Skeletal muscle tissue (tissue), 4 donors: ENCODE measurements around the gene SIPA1. TPM values are rescaled to one million over a fixed set of nuclear protein-coding genes. Genes with fewer than 3 reads are reported as not detected.
"Not testable (repeated sequence)": the region's sequence is repeated elsewhere in the genome, so short reads cannot be mapped to it uniquely, and the experiment has no call there.

Source experiments
- H3K27ac ChIP-seq: one replicate; pipeline ENCODE4 v1.7.0; 2013; ENCODE audit warnings: mild to moderate bottlenecking, low read depth, low read length, inconsistent platforms
- H3K27me3 ChIP-seq, 3 donors: one replicate each; pipeline ENCODE4 v1.7.0; 2013; ENCODE audit warnings: low read length in 3 of 3; ENCODE audit not compliant: control insufficient read depth in 3 of 3, insufficient read depth in 3 of 3
- H3K36me3 ChIP-seq, 3 donors: one replicate each; pipeline ENCODE4 v1.7.0; 2013; ENCODE audit warnings: low read length in 3 of 3; ENCODE audit not compliant: control insufficient read depth in 3 of 3, insufficient read depth in 3 of 3
- H3K4me1 ChIP-seq, 3 donors: one replicate each; pipeline ENCODE4 v1.7.0; 2013; ENCODE audit warnings: low read length in 3 of 3, mild to moderate bottlenecking in 3 of 3; ENCODE audit not compliant: control insufficient read depth in 3 of 3, insufficient read depth in 3 of 3
- H3K4me3 ChIP-seq, 3 donors: one replicate each; pipeline ENCODE4 v1.7.0; 2013; ENCODE audit warnings: low read length in 3 of 3
- H3K9ac ChIP-seq, 3 donors: one replicate each; pipeline ENCODE4 v1.7.0; 2013; ENCODE audit warnings: low read length in 3 of 3, mild to moderate bottlenecking in 3 of 3, moderate library complexity in 2 of 3, low read depth in 1 of 3
- H3K9me3 ChIP-seq, 3 donors: one replicate each; pipeline ENCODE4 v1.7.0; 2013; ENCODE audit warnings: low read length in 3 of 3; ENCODE audit not compliant: control insufficient read depth in 3 of 3
- total RNA-seq: library from RNA; depleted of rRNA; stranded (reverse); fragments of >200 nt; gene quantifications from one replicate; pipeline ENCODE4 v1.2.3, GENCODE V29; 2014
- donor health status: Osteomylitis.

Gene SIPA1
- total RNA-seq, 1 donor from 2014 or later = 15.7 TPM

GRCh38 chr11:65683480-65683879 lies 45.6 kb downstream of the SIPA1 start:
- not testable (repeated sequence) for H3K9ac ChIP-seq, H3K36me3 ChIP-seq, H3K27ac ChIP-seq, H3K4me1 ChIP-seq, H3K9me3 ChIP-seq, H3K4me3 ChIP-seq, H3K27me3 ChIP-seq

- no peaks in the 10 kb centered on the region for H3K27me3 ChIP-seq
- H3K36me3 ChIP-seq = no peaks in the 10 kb centered on the region
- H3K4me1 ChIP-seq = no peaks in the 10 kb centered on the region
- H3K9ac ChIP-seq = no peak overlapping the region
- no peak overlapping the region for H3K4me3 ChIP-seq
- H3K27ac ChIP-seq = no peak overlapping the region
- H3K9me3 ChIP-seq = no peaks in the 10 kb centered on the region
These were observed 48.1 kb downstream of the SIPA1 start for GRCh38 chr11:65685981-65686380.

GRCh38 chr11:65691847-65692246 lies 53.9 kb downstream of the SIPA1 start:
- H3K9me3 ChIP-seq, H3K27ac ChIP-seq, H3K9ac ChIP-seq, H3K36me3 ChIP-seq, H3K27me3 ChIP-seq, H3K4me1 ChIP-seq, H3K4me3 ChIP-seq: not testable (repeated sequence)

- Histone ChIP-seq H3K9ac (no peak overlapping the region), H3K9me3 (no peaks in the 10 kb centered on the region), H3K27me3 (no peaks in the 10 kb centered on the region)
These were observed 54.5 kb downstream of the SIPA1 start for GRCh38 chr11:65692367-65692766.

GRCh38 chr11:65695459-65696241 lies 57.7 kb downstream of the SIPA1 start:
- Histone ChIP-seq H3K27me3 (peaks cover 0 to 4% (median 0%) of the 10 kb centered on the region in 3 donors), H3K9ac (no peak overlapping the region), H3K27ac (no peak overlapping the region), H3K36me3 (no peaks in the 10 kb centered on the region), H3K9me3 (no peaks in the 10 kb centered on the region), H3K4me1 (peaks cover 0 to 7% (median 5%) of the 10 kb centered on the region in 3 donors), H3K4me3 (no peak overlapping the region)

More at GRCh38 chr11:65692367-65692766, 54.5 kb downstream of the SIPA1 start:
- no peak overlapping the region for H3K27ac ChIP-seq
- H3K4me1 ChIP-seq = peaks cover 0 to 7% (median 5%) of the 10 kb centered on the region in 3 donors
- H3K4me3 ChIP-seq = no peak overlapping the region
- H3K36me3 ChIP-seq = no peaks in the 10 kb centered on the region

- Histone ChIP-seq H3K4me1 (peaks cover 0 to 7% (median 5%) of the 10 kb centered on the region in 3 donors), H3K36me3 (no peaks in the 10 kb centered on the region), H3K9me3 (no peaks in the 10 kb centered on the region), H3K9ac (no peak overlapping the region), H3K27me3 (peaks cover 0 to 4% (median 0%) of the 10 kb centered on the region in 3 donors), H3K27ac (no peak overlapping the region), H3K4me3 (no peak overlapping the region)
These were observed 59.1 kb downstream of the SIPA1 start for GRCh38 chr11:65696802-65697552.

- Histone ChIP-seq H3K27ac (no peak overlapping the region), H3K9ac (no peak overlapping the region), H3K36me3 (no peaks in the 10 kb centered on the region), H3K9me3 (no peaks in the 10 kb centered on the region), H3K4me1 (peaks cover 0 to 7% (median 5%) of the 10 kb centered on the region in 3 donors), H3K4me3 (no peak overlapping the region), H3K27me3 (peaks cover 0 to 4% (median 0%) of the 10 kb centered on the region in 3 donors)
These were observed 60.3 kb downstream of the SIPA1 start for GRCh38 chr11:65698205-65698604.

GRCh38 chr11:65699306-65699705 lies 61.4 kb downstream of the SIPA1 start:
- peaks cover 0 to 5% (median 0%) of the 10 kb centered on the region in 3 donors for H3K4me1 ChIP-seq
- no peak overlapping the region for H3K4me3 ChIP-seq
- H3K27me3 ChIP-seq = peaks cover 0 to 4% (median 0%) of the 10 kb centered on the region in 3 donors
- no peaks in the 10 kb centered on the region for H3K9me3 ChIP-seq
- no peaks in the 10 kb centered on the region for H3K36me3 ChIP-seq
- no peak overlapping the region for H3K9ac ChIP-seq
- no peak overlapping the region for H3K27ac ChIP-seq

GRCh38 chr11:65700399-65700798 lies 62.5 kb downstream of the SIPA1 start:
- H3K9ac ChIP-seq = no peak overlapping the region
- no peaks in the 10 kb centered on the region for H3K36me3 ChIP-seq
- H3K9me3 ChIP-seq = no peaks in the 10 kb centered on the region
- peaks cover 0 to 5% (median 0%) of the 10 kb centered on the region in 3 donors for H3K4me1 ChIP-seq
- peaks cover 0 to 4% (median 0%) of the 10 kb centered on the region in 3 donors for H3K27me3 ChIP-seq
- no peak overlapping the region for H3K4me3 ChIP-seq
- H3K27ac ChIP-seq = no peak overlapping the region
